GM10266 (cell line): ENCODE results near the gene LSM7.
A peak's percentile ranks its signal among the peaks of the same experiment; 100 is the strongest.

Source experiments
- DNase-seq: peaks from one replicate; pipeline ENCODE4 v3.0.0; 2012; ENCODE audit errors: extremely low spot score
- TF ChIP-seq, protein P1 (sequence below): IDR thresholded peaks from 2 replicates; pipeline ENCODE4 v1.5.1; 2012; ENCODE audit warnings: mild to moderate bottlenecking, low read depth; ENCODE audit not compliant: control insufficient read depth, insufficient read depth; ENCODE audit errors: missing control alignments

Gene LSM7

DNA sequence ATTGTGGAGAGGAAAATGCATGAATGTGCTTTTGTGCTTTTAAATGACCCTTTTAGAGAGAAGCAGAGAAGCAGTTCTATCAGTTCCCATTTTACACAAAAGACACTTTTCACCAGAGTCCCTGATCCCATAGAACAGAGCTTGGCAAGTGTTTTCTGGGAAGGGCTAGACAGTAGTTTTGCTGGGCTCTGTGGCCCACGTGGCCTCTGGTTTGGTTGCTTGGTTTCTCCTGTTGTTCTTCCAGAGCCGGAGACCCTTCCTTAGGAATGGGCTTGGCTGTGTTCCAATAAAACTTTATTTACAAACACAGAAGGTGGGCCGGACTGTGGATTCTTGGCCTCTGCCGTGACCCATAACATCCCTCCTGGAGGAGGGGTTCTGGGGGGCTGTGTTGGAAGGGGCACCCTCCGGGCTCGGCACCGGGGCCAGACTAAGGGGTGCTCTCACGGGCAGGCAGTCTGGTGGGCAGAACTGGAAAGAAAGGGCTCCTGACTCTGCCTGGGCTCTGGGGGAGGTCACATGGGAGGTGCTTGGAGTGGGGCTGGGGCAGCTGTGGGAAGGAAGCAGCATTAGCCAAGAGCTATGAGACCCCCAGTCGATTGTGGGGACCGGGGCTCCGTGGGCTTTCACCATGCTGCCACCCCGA lies 3.3 kb upstream of the LSM7 start:
- TF ChIP-seq, protein P1, sequence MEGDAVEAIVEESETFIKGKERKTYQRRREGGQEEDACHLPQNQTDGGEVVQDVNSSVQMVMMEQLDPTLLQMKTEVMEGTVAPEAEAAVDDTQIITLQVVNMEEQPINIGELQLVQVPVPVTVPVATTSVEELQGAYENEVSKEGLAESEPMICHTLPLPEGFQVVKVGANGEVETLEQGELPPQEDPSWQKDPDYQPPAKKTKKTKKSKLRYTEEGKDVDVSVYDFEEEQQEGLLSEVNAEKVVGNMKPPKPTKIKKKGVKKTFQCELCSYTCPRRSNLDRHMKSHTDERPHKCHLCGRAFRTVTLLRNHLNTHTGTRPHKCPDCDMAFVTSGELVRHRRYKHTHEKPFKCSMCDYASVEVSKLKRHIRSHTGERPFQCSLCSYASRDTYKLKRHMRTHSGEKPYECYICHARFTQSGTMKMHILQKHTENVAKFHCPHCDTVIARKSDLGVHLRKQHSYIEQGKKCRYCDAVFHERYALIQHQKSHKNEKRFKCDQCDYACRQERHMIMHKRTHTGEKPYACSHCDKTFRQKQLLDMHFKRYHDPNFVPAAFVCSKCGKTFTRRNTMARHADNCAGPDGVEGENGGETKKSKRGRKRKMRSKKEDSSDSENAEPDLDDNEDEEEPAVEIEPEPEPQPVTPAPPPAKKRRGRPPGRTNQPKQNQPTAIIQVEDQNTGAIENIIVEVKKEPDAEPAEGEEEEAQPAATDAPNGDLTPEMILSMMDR, result no peak
- no peak for DNase-seq

DNA sequence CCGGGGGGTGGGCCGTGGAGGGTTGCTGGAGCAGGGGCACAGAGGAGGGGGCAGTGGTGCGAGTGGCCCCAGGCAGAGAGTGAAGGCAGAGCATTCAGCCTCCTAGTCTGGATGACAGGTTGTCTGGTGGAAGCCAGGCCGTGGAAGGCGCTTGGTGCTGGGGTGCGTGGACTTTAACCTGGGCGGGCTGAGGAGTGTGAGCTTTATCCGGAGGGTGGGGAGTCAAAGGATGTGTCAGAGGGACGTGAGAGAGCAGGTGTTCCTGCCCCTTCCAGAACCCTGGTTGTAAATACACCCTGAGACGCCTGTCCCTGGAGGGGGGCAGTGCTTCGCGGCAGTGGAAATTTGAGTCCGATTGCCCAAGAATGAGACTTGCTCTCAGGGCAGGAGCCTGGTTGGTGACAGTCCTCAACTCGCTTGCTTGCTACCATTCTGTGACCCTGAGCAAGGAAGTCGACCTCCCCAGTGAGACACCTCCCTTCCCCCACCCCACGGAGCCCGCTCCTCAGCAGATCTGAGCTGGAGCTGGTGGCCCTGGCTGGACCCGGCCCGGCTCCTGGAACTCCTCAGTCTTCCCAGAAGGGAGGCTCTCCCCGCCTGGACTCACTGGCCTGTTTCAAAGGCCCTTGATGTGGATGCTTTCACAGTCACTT lies 2.4 kb upstream of the LSM7 start:
- TF ChIP-seq, protein P1, result no peak
- no peak for DNase-seq

DNA sequence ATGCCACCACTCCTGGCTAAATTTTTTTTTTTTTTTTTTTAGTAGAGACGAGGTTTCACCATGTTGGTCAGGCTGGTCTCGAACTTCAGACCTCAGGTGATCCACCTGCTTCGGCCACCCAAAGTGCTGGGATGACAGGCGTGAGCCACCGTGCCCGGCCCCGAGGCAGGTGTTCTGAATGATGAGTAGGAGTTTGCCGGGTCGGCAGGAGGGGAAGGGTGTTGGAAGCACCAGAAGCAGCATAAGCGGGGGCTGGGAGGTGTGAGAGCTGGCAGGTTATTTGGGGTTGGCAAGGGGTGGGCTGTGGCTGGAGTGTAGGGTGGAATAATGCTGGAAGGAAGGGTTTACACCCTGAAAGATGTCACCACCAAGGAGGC lies 1.9 kb upstream of the LSM7 start:
- TF ChIP-seq, protein P1, result no peak
- no peak for DNase-seq

DNA sequence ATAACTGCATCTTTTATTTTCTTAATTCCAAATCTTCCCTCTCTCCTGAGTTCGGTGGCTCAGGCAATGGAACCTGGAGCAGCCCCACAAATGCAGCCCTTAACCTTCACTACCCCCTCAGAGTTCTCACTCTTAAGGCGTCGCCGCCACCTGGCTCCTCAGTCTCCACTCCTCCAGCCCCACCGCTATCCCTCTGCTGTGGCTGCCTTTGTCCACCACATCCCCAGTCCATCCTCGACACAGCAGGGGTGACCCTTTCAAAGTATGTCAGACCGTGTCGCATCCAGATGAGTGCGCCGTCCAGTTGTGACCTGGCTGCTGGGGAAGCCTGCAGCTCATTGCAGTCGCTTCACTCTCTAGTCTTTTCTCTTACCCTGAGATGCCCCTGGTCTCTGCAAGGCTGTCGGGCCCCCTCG lies 1.1 kb upstream of the LSM7 start:
- TF ChIP-seq, protein P1, result no peak
- DNase-seq, result no peak

DNA sequence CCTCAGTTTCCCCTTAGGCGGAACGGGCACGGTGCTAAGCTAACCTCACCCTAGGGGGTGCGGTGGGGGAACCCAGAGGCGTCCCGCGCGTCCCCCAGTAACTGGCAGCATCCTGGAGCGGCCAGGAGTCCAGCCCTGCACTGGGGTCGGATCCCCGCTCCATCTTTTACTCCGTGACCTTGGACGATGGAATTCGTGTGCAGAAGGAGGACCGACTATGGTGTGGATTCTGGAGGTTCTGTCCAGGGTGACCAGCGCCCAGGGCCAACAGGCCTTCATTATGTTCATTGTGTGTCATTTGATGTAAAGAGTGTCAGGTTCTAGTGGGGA lies 728 bp upstream of the LSM7 start:
- DNase-seq, result no peak
- TF ChIP-seq, protein P1, result no peak

DNA sequence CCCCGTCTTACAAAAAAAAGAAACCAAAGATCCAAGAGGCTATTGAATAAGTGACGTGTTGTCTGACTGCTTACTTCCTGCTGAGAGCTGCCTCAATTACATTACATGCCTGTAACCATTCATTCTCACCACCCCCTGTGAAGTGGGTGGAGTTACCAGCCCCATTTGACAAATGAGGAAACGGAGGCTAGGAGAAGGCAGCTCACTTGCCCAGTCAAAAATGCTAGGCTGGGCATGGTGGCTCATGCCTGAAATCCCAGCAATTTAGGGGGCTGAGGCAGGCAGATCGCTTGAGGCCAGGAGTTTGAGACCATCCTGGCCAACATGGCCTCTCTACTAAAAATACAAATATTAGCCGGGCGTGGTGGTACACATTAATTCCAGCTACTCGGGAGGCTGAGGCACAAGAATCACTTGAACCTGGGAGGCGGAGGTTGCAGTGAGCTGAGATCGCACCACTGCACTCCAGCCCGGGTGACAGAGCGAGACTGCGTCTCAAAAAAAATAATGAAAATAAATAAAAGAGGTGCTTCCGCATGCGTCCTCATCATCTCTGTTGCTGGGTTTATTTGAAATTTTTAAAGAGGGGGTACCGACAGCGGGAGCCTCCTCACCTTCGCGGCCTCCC lies 499 bp downstream of the LSM7 start:
- DNase-seq, result peak; percentile 91
- TF ChIP-seq, protein P1, result no peak
